Erythroblast (primary cell): ENCODE measurements around the gene CSPG5.
A peak's percentile ranks its signal among the peaks of the same experiment; 100 is the strongest.

Experiments
- DNase-seq, 2 experiments: peaks; one replicate each; lab custom pipeline; 2025; lab: John Stamatoyannopoulos, UW
- GATA1 ChIP-seq: IDR thresholded peaks from 2 replicates; pipeline ENCODE4 v1.6.1; 2011; ENCODE audit warnings: low read depth, mild to moderate bottlenecking, control low read depth, low read length, moderate library complexity
- POLR2A ChIP-seq: IDR thresholded peaks from 2 replicates; pipeline ENCODE4 v1.6.1; 2011; ENCODE audit warnings: mild to moderate bottlenecking, low read length

The CSPG5 gene

DNA sequence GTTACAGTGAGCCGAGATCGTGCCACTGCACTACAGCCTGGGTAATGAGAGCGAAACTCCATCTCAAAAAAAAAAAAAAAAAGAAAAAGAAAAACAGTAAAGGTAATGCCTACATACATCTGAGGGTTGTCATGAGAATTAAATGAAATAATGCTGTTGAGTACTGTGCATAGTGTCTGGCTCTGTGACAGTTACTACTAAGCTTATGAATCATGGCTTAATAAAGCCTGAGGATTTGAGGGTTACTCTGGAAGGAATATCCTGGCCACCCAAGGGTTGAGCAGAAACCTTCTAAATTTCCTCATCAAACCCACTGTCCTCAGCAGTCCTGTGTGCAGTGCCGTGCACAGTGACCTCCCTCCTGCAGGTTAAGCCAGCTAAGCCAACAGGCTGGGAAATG lies 38.4 kb downstream of the CSPG5 start:
- no peak for DNase-seq
- TF ChIP-seq POLR2A (no peak), GATA1 (no peak)

DNA sequence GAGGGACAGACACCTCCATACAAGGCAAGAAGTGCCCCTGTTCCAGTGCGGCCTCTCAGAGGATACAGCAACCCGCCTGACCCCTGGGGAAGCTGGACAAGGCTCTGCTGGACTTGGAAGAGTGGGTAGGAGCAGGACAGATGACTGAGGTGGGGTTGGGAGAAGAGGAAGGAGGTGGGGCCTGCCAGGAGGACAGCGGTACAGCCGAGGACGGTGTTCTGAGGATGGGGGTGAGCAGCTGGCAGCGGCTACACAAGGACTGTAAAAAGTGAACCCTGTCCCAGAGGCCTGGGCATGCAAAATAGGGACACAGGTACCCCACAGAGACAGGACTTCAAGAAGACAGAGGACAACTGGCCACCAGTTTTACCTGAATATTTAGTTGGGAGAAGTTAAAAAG lies 41.7 kb downstream of the CSPG5 start:
- DNase-seq = no peak
- TF ChIP-seq GATA1 (no peak), POLR2A (no peak)

GRCh38 chr3:47536221-47536891 lies 42.3 kb downstream of the CSPG5 start:
- no peak for TF ChIP-seq GATA1
- TF ChIP-seq POLR2A = no peak

GRCh38 chr3:47533996-47534454 lies 44.6 kb downstream of the CSPG5 start:
- no peak for TF ChIP-seq POLR2A
- no peak for TF ChIP-seq GATA1
- no peak for DNase-seq

More at GRCh38 chr3:47536221-47536891, 42.3 kb downstream of the CSPG5 start:
- DNase-seq = no peak

GRCh38 chr3:47533481-47533880 lies 45.2 kb downstream of the CSPG5 start:
- DNase-seq = no peak
- TF ChIP-seq GATA1 (no peak), POLR2A (no peak)

GRCh38 chr3:47527952-47528725 lies 50.5 kb downstream of the CSPG5 start:
- DNase-seq = no peak
- no peak for TF ChIP-seq GATA1
- no peak for TF ChIP-seq POLR2A

GRCh38 chr3:47525617-47526016 lies 53.0 kb downstream of the CSPG5 start:
- TF ChIP-seq POLR2A = no peak
- TF ChIP-seq GATA1 = no peak
- no peak for DNase-seq

DNA sequence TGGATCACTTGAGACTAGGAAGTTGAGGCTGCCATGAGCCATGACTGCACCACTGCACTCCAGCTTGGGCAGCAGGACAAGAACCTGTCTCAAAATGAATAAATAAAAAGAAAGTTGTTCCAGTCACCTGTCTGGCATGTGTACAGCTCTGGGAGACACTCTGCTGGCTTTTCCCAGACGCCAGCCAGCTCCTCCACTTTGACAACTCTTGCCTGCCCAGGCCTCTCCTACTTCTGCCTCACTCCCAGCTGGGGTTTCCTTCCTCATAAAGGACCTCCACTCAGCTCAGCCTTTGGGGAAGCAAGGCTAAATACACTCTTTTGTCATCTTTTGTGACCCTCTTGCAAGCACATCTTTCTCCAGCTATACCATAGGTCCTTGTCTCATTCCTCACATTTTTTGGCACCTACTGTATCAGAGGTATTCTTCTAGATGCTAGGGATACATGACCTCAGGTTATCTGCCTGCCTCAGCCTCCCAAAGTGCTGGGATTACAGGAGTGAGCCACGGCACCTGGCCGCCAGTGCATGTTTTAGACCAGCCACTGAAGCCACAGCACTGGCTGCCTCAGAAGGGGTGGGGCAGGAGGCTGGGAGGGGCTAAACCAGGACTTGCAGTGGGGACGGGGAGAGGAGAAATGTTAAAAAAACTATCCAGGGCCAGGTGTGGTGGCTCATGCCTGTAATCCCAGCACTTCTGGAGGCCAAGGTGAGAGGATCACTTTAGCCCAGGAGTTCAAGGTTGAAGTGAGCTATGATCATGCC lies 55.2 kb downstream of the CSPG5 start:
- TF ChIP-seq POLR2A (no peak), GATA1 (no peak)
- no peak for DNase-seq

- DNase-seq = peak; percentile 91 to 93
- TF ChIP-seq GATA1 = no peak
- no peak for TF ChIP-seq POLR2A
Measured at GRCh38 chr3:47522082-47522987, 56.3 kb downstream of the CSPG5 start.

- DNase-seq = no peak
Measured at GRCh38 chr3:47520756-47521155, 57.9 kb downstream of the CSPG5 start.

DNA sequence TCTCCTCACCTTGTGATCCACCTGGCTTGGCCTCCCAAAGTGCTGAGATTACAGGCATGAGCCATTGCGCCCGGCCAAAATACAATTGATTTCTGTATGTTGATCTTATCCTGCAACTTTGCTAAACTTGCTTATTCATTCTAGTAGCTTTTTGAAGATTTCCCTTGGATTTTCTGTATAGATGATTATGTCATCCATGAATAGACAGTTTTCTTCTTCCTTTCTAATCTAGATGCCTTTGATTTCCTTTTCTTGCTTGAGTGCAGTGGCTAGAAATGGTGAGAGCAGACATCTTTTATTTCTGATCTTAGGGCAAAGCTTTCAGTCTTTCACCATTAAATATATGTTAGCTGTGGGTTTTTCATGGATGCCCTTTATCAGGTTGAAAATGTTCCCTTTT lies 60.7 kb downstream of the CSPG5 start:
- DNase-seq = no peak

More at GRCh38 chr3:47520756-47521155, 57.9 kb downstream of the CSPG5 start:
- TF ChIP-seq GATA1 (no peak), POLR2A (no peak)

DNA sequence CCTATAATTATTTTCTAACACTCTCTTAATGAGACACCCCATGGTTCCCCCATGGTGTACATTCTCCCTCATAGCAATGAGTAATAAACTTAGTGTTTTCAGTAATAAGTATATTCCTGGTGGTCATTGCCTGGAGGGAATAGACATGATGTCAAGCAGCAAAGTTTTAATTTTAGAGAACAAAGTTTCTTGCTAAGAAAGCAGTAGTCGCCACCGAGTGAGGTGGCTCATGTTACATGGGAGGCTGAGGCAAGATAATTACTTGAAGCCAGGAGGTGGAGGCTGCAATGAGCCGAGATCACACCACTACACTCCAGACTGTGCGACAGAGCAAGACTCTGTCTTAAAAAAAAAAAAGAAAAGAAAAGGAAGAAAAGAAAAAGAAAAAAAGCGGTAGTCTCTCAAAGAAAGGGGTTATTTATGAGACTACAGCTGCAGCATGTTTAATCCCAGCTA lies 62.8 kb downstream of the CSPG5 start:
- DNase-seq = no peak
- TF ChIP-seq POLR2A (no peak), GATA1 (no peak)

More for the DNA sequence above, 60.7 kb downstream of the CSPG5 start:
- TF ChIP-seq POLR2A (no peak), GATA1 (no peak)
